Measurements from ENCODE around the gene NLRP4. TPM values are rescaled to one million over a fixed set of nuclear protein-coding genes. Genes with fewer than 3 reads are reported as not detected.

The NLRP4 gene
- total and polyA plus RNA-seq, 10 of the 15 experiments (the other 5 are each of a cell fraction or from before 2014, with no cell fraction given): 0.07 to 9.6 (median 0.29) TPM; not detected in 6

DNA sequence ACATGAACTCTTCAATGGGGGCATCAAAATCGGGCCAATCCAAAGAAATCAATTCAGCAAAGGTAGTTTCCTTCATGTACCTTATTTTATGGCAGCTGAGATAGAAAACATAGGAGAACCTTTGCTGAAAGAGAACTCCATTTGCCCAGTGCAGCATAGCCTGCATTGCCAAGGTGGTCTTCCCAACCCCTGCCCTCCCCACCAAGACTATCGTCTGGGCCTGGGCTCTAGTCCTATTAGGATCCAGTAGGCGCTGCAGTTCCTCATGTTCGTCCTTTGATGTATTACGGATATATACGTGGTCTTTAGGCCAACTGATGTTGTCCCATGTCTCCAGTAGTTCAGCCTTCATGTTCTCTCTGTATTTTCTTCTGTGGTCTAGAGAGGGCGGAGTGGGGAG lies 76.6 kb downstream of the NLRP4 start:
- H3K36me3 ChIP-seq (ENCODE audit: control insufficient read depth in 2 of 2, insufficient read depth in 2 of 2, low read length in 1 of 2): no peaks in the 10 kb centered on the region
- CTCF ChIA-PET: no interaction called here
- H3K4me3 ChIP-seq: no peak overlapping the region
- WGBS (ENCODE audit: insufficient coverage, insufficient replicate concordance, low lambda C conversion rate, missing lambda C conversion rate): 69% methylated on average over 7 of the region's 7 CpGs
- in situ Hi-C loops (cut with MboI): no loop called here
- no peak overlapping the region for H3K4me2 ChIP-seq (ENCODE audit: control insufficient read depth, insufficient read depth)
- H4K20me1 ChIP-seq (ENCODE audit: control insufficient read depth, insufficient read depth): no peaks in the 10 kb centered on the region
- POLR2A ChIA-PET: no interaction called here
- SMC1A ChIA-PET (ENCODE audit: uncharacterized antibody, unreplicated experiment): no interaction called here
- no peaks in the 10 kb centered on the region for H3K4me1 ChIP-seq (ENCODE audit: control insufficient read depth, insufficient read depth, low read length)
- BruUV-seq (replicated peaks): no TSS peak
- no peak overlapping the region for H3K27ac ChIP-seq (ENCODE audit: control insufficient read depth, insufficient read depth)
- DNase-seq (ENCODE audit: low read depth, low spot score) (no peak), ATAC-seq (no peak), FAIRE-seq (no peak)
- RAD21 ChIA-PET (ENCODE audit: unreplicated experiment): no interaction called here
- intact Hi-C loops (cut with micrococcal nuclease; ENCODE audit: unreplicated experiment): no loop called here
- no peaks in the 10 kb centered on the region; the same call in 2 of the 3 replicates for H3K9me3 ChIP-seq (replicated peaks; ENCODE audit: control insufficient read depth, insufficient read depth, low read length)
- H3K79me2 ChIP-seq (ENCODE audit: control insufficient read depth, insufficient read depth, low read length): no peaks in the 10 kb centered on the region
- no peak overlapping the region for H3K9ac ChIP-seq (ENCODE audit: control insufficient read depth, insufficient read depth, low read length)
- H2AFZ ChIP-seq (ENCODE audit: control insufficient read depth, low read depth, low read length): no peak overlapping the region
- no peak for TF ChIP-seq POU2F2 (IDR thresholded peaks at IDR 0.05; ENCODE audit: borderline replicate concordance, low read depth, low read length)
- no peak for TF ChIP-seq BMI1 (IDR thresholded peaks at IDR 0.05; ENCODE audit: borderline replicate concordance)
- TF ChIP-seq, protein P1, sequence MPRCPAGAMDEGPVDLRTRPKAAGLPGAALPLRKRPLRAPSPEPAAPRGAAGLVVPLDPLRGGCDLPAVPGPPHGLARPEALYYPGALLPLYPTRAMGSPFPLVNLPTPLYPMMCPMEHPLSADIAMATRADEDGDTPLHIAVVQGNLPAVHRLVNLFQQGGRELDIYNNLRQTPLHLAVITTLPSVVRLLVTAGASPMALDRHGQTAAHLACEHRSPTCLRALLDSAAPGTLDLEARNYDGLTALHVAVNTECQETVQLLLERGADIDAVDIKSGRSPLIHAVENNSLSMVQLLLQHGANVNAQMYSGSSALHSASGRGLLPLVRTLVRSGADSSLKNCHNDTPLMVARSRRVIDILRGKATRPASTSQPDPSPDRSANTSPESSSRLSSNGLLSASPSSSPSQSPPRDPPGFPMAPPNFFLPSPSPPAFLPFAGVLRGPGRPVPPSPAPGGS (IDR thresholded peaks at IDR 0.05; ENCODE audit: borderline replicate concordance, insufficient read depth, low read depth, low read length, poor library complexity, severe bottlenecking): no peak
- no peak for TF ChIP-seq RUNX3 (IDR thresholded peaks at IDR 0.05; ENCODE audit: low read length)
- no peak for TF ChIP-seq CBFB (IDR thresholded peaks at IDR 0.05; ENCODE audit: low read depth)
- no peak for TF ChIP-seq KDM1A (IDR thresholded peaks at IDR 0.05; ENCODE audit: borderline replicate concordance)
- TF ChIP-seq IRF4 (IDR thresholded peaks at IDR 0.05; ENCODE audit: low read depth, low read length): no peak
- TF ChIP-seq TCF12 (IDR thresholded peaks at IDR 0.05; ENCODE audit: low read depth, low read length): no peak
- TF ChIP-seq ASH2L (IDR thresholded peaks at IDR 0.05; ENCODE audit: borderline replicate concordance, low read depth): no peak
- TF ChIP-seq SUZ12 (IDR thresholded peaks at IDR 0.05; ENCODE audit: unreplicated experiment): no peak
- TF ChIP-seq, protein P2, sequence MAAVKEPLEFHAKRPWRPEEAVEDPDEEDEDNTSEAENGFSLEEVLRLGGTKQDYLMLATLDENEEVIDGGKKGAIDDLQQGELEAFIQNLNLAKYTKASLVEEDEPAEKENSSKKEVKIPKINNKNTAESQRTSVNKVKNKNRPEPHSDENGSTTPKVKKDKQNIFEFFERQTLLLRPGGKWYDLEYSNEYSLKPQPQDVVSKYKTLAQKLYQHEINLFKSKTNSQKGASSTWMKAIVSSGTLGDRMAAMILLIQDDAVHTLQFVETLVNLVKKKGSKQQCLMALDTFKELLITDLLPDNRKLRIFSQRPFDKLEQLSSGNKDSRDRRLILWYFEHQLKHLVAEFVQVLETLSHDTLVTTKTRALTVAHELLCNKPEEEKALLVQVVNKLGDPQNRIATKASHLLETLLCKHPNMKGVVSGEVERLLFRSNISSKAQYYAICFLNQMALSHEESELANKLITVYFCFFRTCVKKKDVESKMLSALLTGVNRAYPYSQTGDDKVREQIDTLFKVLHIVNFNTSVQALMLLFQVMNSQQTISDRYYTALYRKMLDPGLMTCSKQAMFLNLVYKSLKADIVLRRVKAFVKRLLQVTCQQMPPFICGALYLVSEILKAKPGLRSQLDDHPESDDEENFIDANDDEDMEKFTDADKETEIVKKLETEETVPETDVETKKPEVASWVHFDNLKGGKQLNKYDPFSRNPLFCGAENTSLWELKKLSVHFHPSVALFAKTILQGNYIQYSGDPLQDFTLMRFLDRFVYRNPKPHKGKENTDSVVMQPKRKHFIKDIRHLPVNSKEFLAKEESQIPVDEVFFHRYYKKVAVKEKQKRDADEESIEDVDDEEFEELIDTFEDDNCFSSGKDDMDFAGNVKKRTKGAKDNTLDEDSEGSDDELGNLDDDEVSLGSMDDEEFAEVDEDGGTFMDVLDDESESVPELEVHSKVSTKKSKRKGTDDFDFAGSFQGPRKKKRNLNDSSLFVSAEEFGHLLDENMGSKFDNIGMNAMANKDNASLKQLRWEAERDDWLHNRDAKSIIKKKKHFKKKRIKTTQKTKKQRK (IDR thresholded peaks at IDR 0.05; ENCODE audit: low read depth, low read length): no peak
- TF ChIP-seq POLR2AphosphoS5 (IDR thresholded peaks at IDR 0.05; ENCODE audit: low read length): no peak
- TF ChIP-seq YBX1 (IDR thresholded peaks at IDR 0.05): no peak
- TF ChIP-seq CHD2 (IDR thresholded peaks at IDR 0.05; ENCODE audit: borderline replicate concordance, low read depth, low read length): no peak
- no peaks in the 10 kb centered on the region for H3K27me3 ChIP-seq (replicated peaks in 1 of 2; ENCODE audit: control insufficient read depth in 2 of 2, insufficient read depth in 2 of 2, low read length in 1 of 2)

All from GM12878 (cell line).